A549 (cell line): ENCODE data around the gene MBD3.

Experiments used
- CHD2 ChIP-seq: fragments of 150-350 bp; IDR thresholded peaks from 2 replicates; pipeline ENCODE4 v1.6.1; 2014; ENCODE audit warnings: low read length; ENCODE audit not compliant: partially characterized antibody
- CTCF ChIP-seq: fragments of >200 bp; sonication (Bioruptor Twin); formaldehyde crosslinking; IDR thresholded peaks from 3 replicates; pipeline ENCODE4 v1.5.1; 2016
- E2F6 ChIP-seq: IDR thresholded peaks from 2 replicates; pipeline ENCODE4 v1.6.1; 2012; ENCODE audit warnings: low read depth, borderline replicate concordance
- EHMT2 ChIP-seq: fragments of 200-600 bp; sonication (generic); IDR thresholded peaks from 2 replicates; pipeline ENCODE4 v1.6.1; 2016; ENCODE audit warnings: antibody characterized with exemption, low read depth, mild to moderate bottlenecking, moderate library complexity
- HDAC2 ChIP-seq: fragments of 200-600 bp; sonication (generic); IDR thresholded peaks from 2 replicates; pipeline ENCODE4 v1.6.1; 2016
- MAX ChIP-seq: IDR thresholded peaks from 2 replicates; pipeline ENCODE4 v1.6.1; 2012
- POLR2A ChIP-seq: IDR thresholded peaks from 2 replicates; pipeline ENCODE4 v1.6.1; 2012; ENCODE audit warnings: mild to moderate bottlenecking, low read length
- RNF2 ChIP-seq: fragments of 200-600 bp; sonication (generic); IDR thresholded peaks from 2 replicates; pipeline ENCODE4 v1.6.1; 2016; ENCODE audit warnings: low read depth, mild to moderate bottlenecking, antibody characterized with exemption, moderate library complexity, borderline replicate concordance
- SMC3 ChIP-seq: fragments of >200 bp; sonication (Bioruptor Twin); formaldehyde crosslinking; IDR thresholded peaks from 3 replicates; pipeline ENCODE4 v1.6.1; 2018; ENCODE audit warnings: inconsistent platforms

- no peak for TF ChIP-seq POLR2A
- TF ChIP-seq CTCF: no peak
- TF ChIP-seq MAX: no peak
- TF ChIP-seq RNF2: no peak
- no peak for TF ChIP-seq SMC3
- no peak for TF ChIP-seq E2F6
- no peak for TF ChIP-seq HDAC2
- no peak for TF ChIP-seq CHD2
- no peak for TF ChIP-seq EHMT2
Observed at GRCh38 chr19:1580957-1581356, 11.7 kb downstream of the MBD3 start.
